HG02840 (cell line): ENCODE measurements around the gene EDDM3A.

ENCODE experiments used
- ATAC-seq: cut with Tn5 transposase; IDR thresholded peaks from one replicate; pipeline ENCODE4 v1.9.1; 2021; ENCODE audit warnings: mild to moderate bottlenecking, moderate library complexity, moderate number of reproducible peaks; ENCODE audit not compliant: unreplicated experiment, low FRiP score

The EDDM3A gene

GRCh38 chr14:20782280-20782890 lies 36.7 kb downstream of the EDDM3A start:
- ATAC-seq = no peak

GRCh38 chr14:20787025-20787424 lies 41.3 kb downstream of the EDDM3A start:
- ATAC-seq = no peak

- ATAC-seq = no peak
Measured at GRCh38 chr14:20789230-20789813, 43.6 kb downstream of the EDDM3A start.

GRCh38 chr14:20790464-20791116 lies 44.9 kb downstream of the EDDM3A start:
- no peak for ATAC-seq

GRCh38 chr14:20791187-20791586 lies 45.5 kb downstream of the EDDM3A start:
- no peak for ATAC-seq

GRCh38 chr14:20791597-20791996 lies 45.9 kb downstream of the EDDM3A start:
- ATAC-seq = no peak

- ATAC-seq = no peak
Measured at GRCh38 chr14:20792556-20792955, 46.9 kb downstream of the EDDM3A start.

GRCh38 chr14:20794644-20795369 lies 49.1 kb downstream of the EDDM3A start:
- ATAC-seq = no peak

GRCh38 chr14:20797164-20797563 lies 51.5 kb downstream of the EDDM3A start:
- no peak for ATAC-seq
